ENCODE measurements around the gene CASP8AP2. TPM values are rescaled to one million over a fixed set of nuclear protein-coding genes. Genes with fewer than 3 reads are reported as not detected.

The CASP8AP2 gene
- total and polyA plus RNA-seq, 4 donors: 7.1 to 20.6 (median 12.1) TPM

DNA sequence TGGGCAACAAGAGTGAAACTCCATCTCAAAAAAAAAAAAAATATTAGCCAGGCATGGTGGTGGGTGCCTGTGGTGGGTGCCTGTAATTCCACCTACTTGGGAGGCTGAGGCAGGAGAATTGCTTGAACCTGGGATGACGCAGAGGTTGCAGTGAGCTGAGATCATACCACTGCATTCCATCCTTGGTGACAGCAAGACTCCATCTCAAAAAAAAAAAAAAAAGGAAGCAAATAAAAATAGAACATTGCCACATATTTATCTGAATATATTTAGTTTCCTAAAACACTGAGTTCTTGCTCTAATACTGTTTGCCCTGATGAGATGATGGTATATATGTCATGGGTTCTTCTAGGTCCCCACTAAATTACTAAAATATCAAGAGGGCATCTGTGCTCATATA is 28.4 kb downstream of the CASP8AP2 start:
- 95 to 100% methylated on average over 1 of the region's 1 CpG for WGBS, 2 donors
- no peak overlapping the region for H3K4me3 ChIP-seq (ENCODE audit: low read length in 2 of 2)
- H3K36me3 ChIP-seq (ENCODE audit: control insufficient read depth in 1 of 2, insufficient read depth in 2 of 2, low read length in 1 of 2): peaks cover 6 to 7% of the 10 kb centered on the region in 2 donors

DNA sequence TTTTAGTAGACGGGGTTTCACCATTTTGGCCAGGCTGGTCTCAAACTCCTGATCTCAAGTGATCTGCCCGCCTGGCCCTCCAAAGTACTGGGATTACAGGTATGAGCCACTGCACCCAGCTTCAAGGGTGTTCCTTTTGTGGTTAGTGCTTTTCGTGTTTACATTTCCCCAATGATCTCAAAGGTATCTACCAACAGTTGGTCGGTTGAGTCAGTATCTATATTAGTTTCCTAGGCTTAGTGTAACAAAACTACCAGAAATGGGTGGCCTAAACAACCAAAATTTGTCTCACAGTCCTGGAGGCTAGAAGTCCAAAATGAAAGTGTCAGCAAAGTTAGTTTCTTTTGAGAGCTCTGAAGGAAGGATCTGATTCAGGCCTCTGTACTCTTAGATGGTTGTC is 30.1 kb downstream of the CASP8AP2 start:
- Histone ChIP-seq H3K9me3 (ENCODE audit: control insufficient read depth, low read length) (no peaks in the 10 kb centered on the region), H3K4me1 (ENCODE audit: control insufficient read depth in 1 of 2, insufficient read depth in 2 of 2, low read length in 2 of 2) (no peaks in the 10 kb centered on the region), H3K36me3 (ENCODE audit: control insufficient read depth in 1 of 2, insufficient read depth in 2 of 2, low read length in 1 of 2) (peaks cover 6 to 12% of the 10 kb centered on the region in 2 donors), H3K4me3 (ENCODE audit: low read length in 2 of 2) (no peak overlapping the region), H3K27me3 (ENCODE audit: control insufficient read depth in 1 of 2, insufficient read depth in 2 of 2, low read length in 1 of 2) (no peaks in the 10 kb centered on the region), H3K27ac (ENCODE audit: low read depth in 1 of 2, low read length in 2 of 2) (no peak overlapping the region)
- 93 to 95% methylated on average over 4 of the region's 4 CpGs for WGBS, 2 donors
- intact Hi-C loops (cut with DNase I): no loop called here
- ATAC-seq (ENCODE audit: low FRiP score) (no peak), DNase-seq (no peak)

More for the DNA sequence above, 28.4 kb downstream of the CASP8AP2 start:
- no peak overlapping the region for H3K27ac ChIP-seq (ENCODE audit: low read depth in 1 of 2, low read length in 2 of 2)
- H3K9me3 ChIP-seq (ENCODE audit: control insufficient read depth, low read length): no peaks in the 10 kb centered on the region
- DNase-seq: no peak
- intact Hi-C loops (cut with DNase I): no loop called here
- no peaks in the 10 kb centered on the region for H3K27me3 ChIP-seq (ENCODE audit: control insufficient read depth in 1 of 2, insufficient read depth in 2 of 2, low read length in 1 of 2)
- no peaks in the 10 kb centered on the region for H3K4me1 ChIP-seq (ENCODE audit: control insufficient read depth in 1 of 2, insufficient read depth in 2 of 2, low read length in 2 of 2)
- no peak for ATAC-seq (ENCODE audit: low FRiP score)

DNA sequence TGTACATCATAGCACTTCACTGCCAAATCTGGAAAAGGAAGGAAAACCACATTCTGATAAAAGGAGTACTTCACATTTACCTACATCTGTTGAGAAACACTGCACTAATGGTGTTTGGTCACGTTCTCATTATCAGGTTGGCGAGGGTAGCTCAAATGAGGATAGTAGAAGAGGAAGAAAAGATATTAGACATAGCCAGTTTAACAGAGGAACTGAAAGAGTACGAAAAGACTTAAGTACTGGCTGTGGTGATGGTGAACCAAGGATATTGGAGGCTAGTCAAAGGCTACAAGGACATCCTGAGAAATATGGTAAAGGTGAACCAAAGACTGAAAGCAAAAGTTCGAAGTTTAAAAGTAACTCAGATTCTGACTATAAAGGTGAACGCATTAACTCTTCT is 32.6 kb downstream of the CASP8AP2 start:
- Histone ChIP-seq H3K4me3 (ENCODE audit: low read length in 2 of 2) (no peak overlapping the region), H3K4me1 (ENCODE audit: control insufficient read depth in 1 of 2, insufficient read depth in 2 of 2, low read length in 2 of 2) (no peaks in the 10 kb centered on the region), H3K36me3 (ENCODE audit: control insufficient read depth in 1 of 2, insufficient read depth in 2 of 2, low read length in 1 of 2) (peaks cover 8 to 10% of the 10 kb centered on the region in 2 donors), H3K27me3 (ENCODE audit: control insufficient read depth in 1 of 2, insufficient read depth in 2 of 2, low read length in 1 of 2) (no peaks in the 10 kb centered on the region), H3K27ac (ENCODE audit: low read depth in 1 of 2, low read length in 2 of 2) (no peak overlapping the region), H3K9me3 (ENCODE audit: control insufficient read depth, low read length) (peaks cover 1% of the 10 kb centered on the region)
- ATAC-seq (ENCODE audit: low FRiP score) (no peak), DNase-seq (no peak)
- intact Hi-C loops (cut with DNase I): no loop called here
- 96 to 97% methylated on average over 5 of the region's 5 CpGs for WGBS, 2 donors

DNA sequence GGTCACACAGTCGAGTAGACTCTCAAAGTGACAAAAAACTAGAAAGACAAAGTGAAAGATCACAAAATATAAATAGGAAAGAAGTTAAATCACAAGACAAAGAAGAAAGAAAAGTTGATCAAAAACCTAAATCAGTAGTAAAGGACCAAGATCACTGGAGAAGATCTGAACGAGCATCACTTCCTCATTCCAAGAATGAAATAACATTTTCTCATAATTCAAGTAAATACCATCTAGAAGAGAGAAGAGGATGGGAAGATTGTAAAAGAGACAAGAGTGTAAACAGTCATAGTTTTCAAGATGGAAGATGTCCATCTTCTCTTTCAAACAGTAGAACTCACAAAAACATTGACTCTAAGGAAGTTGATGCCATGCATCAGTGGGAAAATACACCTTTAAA is 33.0 kb downstream of the CASP8AP2 start:
- no peak overlapping the region for H3K4me3 ChIP-seq (ENCODE audit: low read length in 2 of 2)
- intact Hi-C loops (cut with DNase I): no loop called here
- no peaks in the 10 kb centered on the region for H3K4me1 ChIP-seq (ENCODE audit: control insufficient read depth in 1 of 2, insufficient read depth in 2 of 2, low read length in 2 of 2)
- H3K36me3 ChIP-seq (ENCODE audit: control insufficient read depth in 1 of 2, insufficient read depth in 2 of 2, low read length in 1 of 2): peaks cover 8 to 9% of the 10 kb centered on the region in 2 donors
- WGBS, 2 donors: 94 to 98% methylated on average over 2 of the region's 2 CpGs
- DNase-seq: no peak
- peaks cover 1% of the 10 kb centered on the region for H3K9me3 ChIP-seq (ENCODE audit: control insufficient read depth, low read length)
- no peaks in the 10 kb centered on the region for H3K27me3 ChIP-seq (ENCODE audit: control insufficient read depth in 1 of 2, insufficient read depth in 2 of 2, low read length in 1 of 2)
- no peak for ATAC-seq (ENCODE audit: low FRiP score)
- H3K27ac ChIP-seq (ENCODE audit: low read depth in 1 of 2, low read length in 2 of 2): no peak overlapping the region

DNA sequence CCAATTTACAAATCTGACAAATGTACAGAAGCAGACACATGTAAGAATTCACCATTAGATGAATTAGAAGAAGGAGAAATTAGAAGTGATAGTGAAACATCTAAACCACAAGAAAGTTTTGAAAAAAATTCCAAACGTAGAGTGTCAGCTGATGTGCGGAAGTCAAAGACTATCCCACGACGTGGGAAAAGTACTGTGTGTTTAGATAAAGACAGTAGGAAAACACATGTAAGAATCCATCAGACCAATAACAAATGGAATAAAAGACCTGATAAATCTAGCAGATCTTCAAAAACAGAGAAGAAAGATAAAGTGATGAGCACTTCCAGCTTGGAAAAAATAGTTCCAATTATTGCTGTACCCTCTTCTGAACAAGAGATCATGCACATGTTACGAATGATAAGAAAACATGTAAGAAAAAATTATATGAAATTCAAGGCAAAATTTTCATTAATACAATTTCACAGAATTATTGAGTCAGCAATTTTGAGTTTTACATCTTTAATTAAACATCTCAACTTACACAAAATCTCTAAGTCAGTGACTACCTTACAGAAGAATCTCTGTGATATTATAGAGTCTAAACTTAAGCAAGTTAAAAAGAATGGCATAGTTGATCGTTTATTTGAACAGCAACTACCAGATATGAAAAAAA is 36.5 kb downstream of the CASP8AP2 start:
- Histone ChIP-seq H3K4me3 (ENCODE audit: low read length in 2 of 2) (no peak overlapping the region), H3K27ac (ENCODE audit: low read depth in 1 of 2, low read length in 2 of 2) (no peak overlapping the region), H3K27me3 (ENCODE audit: control insufficient read depth in 1 of 2, insufficient read depth in 2 of 2, low read length in 1 of 2) (no peaks in the 10 kb centered on the region), H3K36me3 (ENCODE audit: control insufficient read depth in 1 of 2, insufficient read depth in 2 of 2, low read length in 1 of 2) (peaks cover 6 to 9% of the 10 kb centered on the region in 2 donors), H3K9me3 (ENCODE audit: control insufficient read depth, low read length) (peaks cover 1% of the 10 kb centered on the region), H3K4me1 (ENCODE audit: control insufficient read depth in 1 of 2, insufficient read depth in 2 of 2, low read length in 2 of 2) (no peaks in the 10 kb centered on the region)
- ATAC-seq (ENCODE audit: low FRiP score): no peak
- WGBS, 2 donors: 91 to 95% methylated on average over 6 of the region's 6 CpGs
- intact Hi-C loops (cut with DNase I): no loop called here
- no peak for DNase-seq

DNA sequence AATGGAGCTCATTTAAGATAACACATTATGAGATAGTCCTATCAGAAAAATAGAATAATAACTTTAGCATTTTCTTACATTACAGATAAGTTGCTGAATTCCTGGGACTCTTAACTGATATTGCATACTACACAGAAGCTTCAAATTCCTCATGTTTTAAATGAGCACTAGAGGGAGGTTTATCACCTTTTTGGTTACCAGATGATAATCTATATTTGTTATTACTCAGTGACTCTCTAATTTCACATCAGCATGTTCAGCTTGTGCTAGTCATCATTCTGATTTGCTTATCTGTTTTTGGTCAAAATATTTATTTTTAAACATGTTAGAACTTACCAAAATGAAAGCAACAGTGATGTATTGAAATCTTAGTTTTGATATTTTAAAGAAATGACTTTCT is 44.0 kb downstream of the CASP8AP2 start:
- ATAC-seq (ENCODE audit: low FRiP score): no peak
- DNase-seq: no peak
- H3K27ac ChIP-seq (ENCODE audit: low read depth in 1 of 2, low read length in 2 of 2): no peak overlapping the region
- no peaks in the 10 kb centered on the region for H3K27me3 ChIP-seq (ENCODE audit: control insufficient read depth in 1 of 2, insufficient read depth in 2 of 2, low read length in 1 of 2)
- H3K4me3 ChIP-seq (ENCODE audit: low read length in 2 of 2): no peak overlapping the region
- no peaks in the 10 kb centered on the region for H3K4me1 ChIP-seq (ENCODE audit: control insufficient read depth in 1 of 2, insufficient read depth in 2 of 2, low read length in 2 of 2)
- H3K36me3 ChIP-seq (ENCODE audit: control insufficient read depth in 1 of 2, insufficient read depth in 2 of 2, low read length in 1 of 2): peaks cover 4 to 5% of the 10 kb centered on the region in 2 donors
- H3K9me3 ChIP-seq (ENCODE audit: control insufficient read depth, low read length): no peaks in the 10 kb centered on the region
- intact Hi-C loops (cut with DNase I): no loop called here

DNA sequence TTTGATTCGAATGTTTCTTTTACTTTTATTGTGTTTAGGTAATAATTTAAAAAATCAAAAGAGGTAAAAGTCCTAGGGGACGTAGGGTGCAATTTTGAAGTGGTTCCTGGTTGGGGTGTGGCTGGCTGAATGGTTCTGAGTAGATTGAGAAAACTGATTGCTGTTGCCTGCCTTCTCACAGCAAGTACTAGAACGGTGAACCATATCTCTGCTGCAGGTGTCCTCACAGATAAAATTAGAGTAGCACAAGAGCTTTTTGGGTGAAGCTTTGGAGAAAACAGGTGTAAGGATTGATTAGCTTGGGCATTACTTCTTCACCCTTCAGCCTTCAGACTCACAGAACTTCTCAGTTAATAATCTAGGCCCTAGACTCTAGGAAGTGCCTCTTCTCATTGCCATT is 44.8 kb downstream of the CASP8AP2 start:
- Histone ChIP-seq H3K9me3 (ENCODE audit: control insufficient read depth, low read length) (no peaks in the 10 kb centered on the region), H3K4me3 (ENCODE audit: low read length in 2 of 2) (no peak overlapping the region), H3K27ac (ENCODE audit: low read depth in 1 of 2, low read length in 2 of 2) (no peak overlapping the region), H3K4me1 (ENCODE audit: control insufficient read depth in 1 of 2, insufficient read depth in 2 of 2, low read length in 2 of 2) (no peaks in the 10 kb centered on the region), H3K36me3 (ENCODE audit: control insufficient read depth in 1 of 2, insufficient read depth in 2 of 2, low read length in 1 of 2) (peaks cover 4 to 5% of the 10 kb centered on the region in 2 donors), H3K27me3 (ENCODE audit: control insufficient read depth in 1 of 2, insufficient read depth in 2 of 2, low read length in 1 of 2) (no peaks in the 10 kb centered on the region)
- ATAC-seq (ENCODE audit: low FRiP score) (no peak), DNase-seq (no peak)
- intact Hi-C loops (cut with DNase I): no loop called here
- WGBS, 2 donors: 93 to 94% methylated on average over 3 of the region's 3 CpGs

DNA sequence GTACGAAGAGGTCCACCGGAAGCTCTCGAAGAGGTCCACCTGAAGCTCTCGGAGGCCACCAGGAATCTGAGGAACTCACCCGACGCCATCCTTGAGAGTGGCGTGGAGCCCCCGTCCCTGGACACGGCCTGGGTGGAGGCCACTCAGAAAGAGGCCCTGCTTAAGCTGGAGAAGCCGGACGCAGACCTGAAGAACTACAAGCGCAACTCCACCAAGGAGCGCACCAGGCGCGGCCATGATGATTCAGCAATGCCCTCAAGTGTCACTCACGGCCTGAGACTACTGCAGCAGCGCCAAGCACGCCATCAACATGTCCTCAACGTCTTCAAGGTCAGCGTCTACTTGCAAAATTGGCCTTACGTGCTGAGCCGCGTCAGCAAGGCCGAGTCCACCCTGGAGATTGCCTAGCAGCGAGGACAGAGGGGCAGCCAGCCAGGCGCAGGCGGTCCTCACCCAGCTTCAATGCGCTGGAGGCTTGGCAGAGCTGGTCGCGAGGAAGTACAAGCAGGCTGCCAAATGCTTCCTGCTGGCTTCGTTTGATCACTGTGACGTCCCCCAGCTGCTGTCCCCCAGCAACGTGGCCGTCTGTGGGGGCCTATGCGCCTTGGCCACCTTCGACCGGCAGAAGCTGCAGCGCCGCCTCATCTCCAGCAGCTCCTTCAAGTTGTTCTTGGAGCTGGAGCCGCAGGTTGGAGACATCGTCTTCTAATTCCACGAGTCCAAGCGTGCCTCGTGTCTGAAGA is 56.9 kb downstream of the CASP8AP2 start:
- intact Hi-C loops (cut with DNase I): no loop called here
- Histone ChIP-seq H3K4me1 (ENCODE audit: control insufficient read depth in 1 of 2, insufficient read depth in 2 of 2, low read length in 2 of 2) (no peaks in the 10 kb centered on the region), H3K36me3 (ENCODE audit: control insufficient read depth in 1 of 2, insufficient read depth in 2 of 2, low read length in 1 of 2) (no peaks in the 10 kb centered on the region), H3K4me3 (ENCODE audit: low read length in 2 of 2) (no peak overlapping the region), H3K27ac (ENCODE audit: low read depth in 1 of 2, low read length in 2 of 2) (no peak overlapping the region), H3K9me3 (ENCODE audit: control insufficient read depth, low read length) (no peaks in the 10 kb centered on the region), H3K27me3 (ENCODE audit: control insufficient read depth in 1 of 2, insufficient read depth in 2 of 2, low read length in 1 of 2) (no peaks in the 10 kb centered on the region)
- no peak for DNase-seq
- WGBS, 2 donors: 88 to 89% methylated on average over 42 to 44 of the region's 44 CpGs
- peak; percentile 19 for ATAC-seq (ENCODE audit: low FRiP score)

Measured in aorta (tissue), 5 donors.